GM21367 (cell line): ENCODE measurements around the gene SLC35E4.
"Not testable (repeated sequence)": the region's sequence is repeated elsewhere in the genome, so short reads cannot be mapped to it uniquely, and the experiment has no call there.

ENCODE experiments used
- ATAC-seq: cut with Tn5 transposase; IDR thresholded peaks from one replicate; pipeline ENCODE4 v1.9.1; 2021; ENCODE audit not compliant: unreplicated experiment

SLC35E4 gene

DNA sequence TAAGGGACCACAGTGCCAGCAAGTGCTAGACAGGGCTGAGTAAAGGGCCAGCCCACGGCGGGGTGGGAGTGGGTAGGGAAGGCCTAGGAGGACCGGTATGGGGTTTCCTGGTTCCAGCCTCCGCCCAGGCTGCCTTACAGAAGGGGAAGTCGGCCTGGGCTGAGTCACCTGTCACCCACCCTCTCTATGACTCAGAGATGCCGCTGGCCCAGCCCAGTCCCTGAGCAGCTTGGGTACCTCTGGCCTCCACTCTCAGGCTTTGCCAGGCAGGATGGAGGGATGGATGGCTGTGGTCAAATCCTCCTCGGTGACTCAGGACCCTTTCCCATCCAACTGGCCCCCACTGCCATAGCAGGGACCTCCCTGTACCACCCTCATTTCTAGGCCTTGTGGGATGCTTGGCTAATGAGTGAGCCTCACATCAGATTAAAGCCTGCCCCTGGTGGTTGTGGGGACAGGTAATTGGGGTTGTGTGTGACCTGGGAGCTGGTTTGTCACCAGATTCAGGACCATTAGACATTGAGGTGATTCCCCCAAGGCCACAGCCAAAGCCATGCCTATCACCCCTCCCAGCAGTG is 13.9 kb downstream of the SLC35E4 start:
- no peak for ATAC-seq

DNA sequence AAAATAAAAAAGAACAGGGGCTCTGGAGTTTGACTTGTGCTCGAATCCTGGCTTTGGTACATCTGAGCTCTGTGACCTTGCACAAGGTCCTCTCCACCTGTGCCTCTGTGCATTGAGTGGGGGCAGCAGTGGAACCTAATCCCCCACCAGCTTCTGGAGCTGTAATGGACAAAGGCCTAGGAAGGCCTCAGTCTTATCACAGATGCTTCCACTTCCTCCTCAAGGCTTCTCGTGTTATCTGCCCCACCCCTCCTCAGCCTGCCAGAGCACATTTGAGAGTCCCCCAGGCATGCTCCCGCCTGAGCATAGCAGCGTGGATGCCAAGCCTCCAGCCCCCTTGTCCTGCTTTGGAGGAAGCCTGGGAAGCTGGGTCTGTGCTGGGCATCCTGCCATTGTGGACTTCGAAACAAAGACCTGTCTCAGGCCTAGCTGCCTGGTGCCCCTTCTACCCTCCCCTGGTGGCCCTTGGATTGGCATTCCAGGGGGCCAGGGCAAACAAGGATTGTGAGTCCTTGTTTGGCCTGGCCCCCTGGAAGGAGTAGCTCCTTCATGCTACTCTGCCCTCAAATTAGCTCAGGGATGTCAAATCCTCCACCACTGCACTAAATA is 15.0 kb downstream of the SLC35E4 start:
- ATAC-seq, result no peak

- no peak for ATAC-seq
Observed at GRCh38 chr22:30652852-30653251, 17.3 kb downstream of the SLC35E4 start.

DNA sequence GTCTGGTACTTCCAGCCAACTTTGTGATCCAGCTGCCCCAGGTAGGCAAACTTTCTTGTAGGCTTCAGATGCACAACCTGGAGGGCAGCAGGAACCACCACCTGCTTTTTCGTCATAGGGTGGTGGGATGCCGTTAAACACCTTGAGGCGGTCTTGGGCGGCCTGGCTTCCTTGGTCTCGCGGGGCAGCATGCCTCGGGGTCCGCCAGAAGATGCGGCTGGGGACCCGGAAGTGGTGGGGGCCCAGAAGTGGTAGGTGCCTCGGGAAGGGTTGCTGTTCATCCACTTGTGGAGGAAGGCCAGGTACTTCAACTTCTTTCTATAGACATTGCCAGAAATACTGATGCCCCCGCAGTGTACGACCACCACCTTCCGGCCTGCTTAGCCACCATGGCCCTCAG is 18.8 kb downstream of the SLC35E4 start:
- ATAC-seq, result no peak

DNA sequence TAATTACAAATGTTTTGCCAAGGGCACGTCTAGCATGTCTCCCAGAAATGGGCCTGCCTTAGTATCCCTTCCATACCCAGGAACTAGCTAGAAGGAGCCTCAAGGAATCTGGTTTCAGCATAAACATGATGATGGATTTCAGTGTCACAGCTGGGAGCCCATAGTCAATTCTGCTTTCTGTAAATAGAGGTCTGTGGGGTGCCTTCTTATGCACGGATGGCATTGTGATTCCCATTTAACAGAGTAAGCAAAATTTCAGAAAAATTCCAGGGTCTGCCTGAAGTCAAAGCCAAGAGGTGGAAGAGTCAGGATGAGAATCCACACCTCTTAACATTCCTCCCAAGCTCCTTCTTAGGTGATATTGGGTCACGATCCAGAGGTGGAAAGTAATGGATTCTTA is 20.0 kb downstream of the SLC35E4 start:
- no peak for ATAC-seq

DNA sequence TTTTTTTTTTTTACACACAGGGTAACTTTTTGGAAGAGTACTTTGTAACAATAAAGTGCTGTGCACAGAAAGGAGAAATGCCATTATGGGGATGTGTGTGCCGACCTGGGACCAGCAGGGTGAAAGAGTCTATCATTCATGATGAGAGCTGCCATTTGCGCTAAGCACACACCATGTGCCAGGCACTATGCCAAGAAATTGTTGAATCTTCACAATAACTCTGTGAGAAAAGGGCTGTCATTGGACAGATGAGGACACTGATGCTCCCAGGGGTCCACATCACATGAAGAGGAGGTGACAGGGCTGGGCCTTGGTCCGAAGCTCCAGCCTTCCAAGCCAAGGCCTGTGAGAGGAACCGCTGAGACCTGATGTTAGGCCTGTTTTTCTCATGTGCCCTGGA is 26.5 kb downstream of the SLC35E4 start:
- no peak for ATAC-seq

DNA sequence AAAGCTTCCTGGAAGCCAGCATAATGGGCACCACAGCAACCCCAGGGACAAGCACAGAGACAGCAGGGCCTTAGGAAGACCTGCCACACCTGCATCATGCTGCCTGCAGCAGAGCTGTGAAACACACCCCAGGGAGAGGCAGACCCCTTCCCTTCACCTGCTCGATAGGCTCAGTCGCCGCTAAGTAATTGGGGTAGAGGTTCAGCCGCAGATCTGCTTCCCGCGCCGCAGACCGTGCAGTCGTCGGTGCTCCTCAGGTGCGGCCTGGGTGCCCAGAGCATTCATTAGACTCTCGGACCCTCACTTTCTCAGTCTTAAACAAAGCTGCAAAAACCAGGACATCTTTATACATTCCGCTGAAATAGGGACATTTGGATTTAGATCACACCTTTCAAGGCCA is 29.2 kb downstream of the SLC35E4 start:
- ATAC-seq, result no peak

DNA sequence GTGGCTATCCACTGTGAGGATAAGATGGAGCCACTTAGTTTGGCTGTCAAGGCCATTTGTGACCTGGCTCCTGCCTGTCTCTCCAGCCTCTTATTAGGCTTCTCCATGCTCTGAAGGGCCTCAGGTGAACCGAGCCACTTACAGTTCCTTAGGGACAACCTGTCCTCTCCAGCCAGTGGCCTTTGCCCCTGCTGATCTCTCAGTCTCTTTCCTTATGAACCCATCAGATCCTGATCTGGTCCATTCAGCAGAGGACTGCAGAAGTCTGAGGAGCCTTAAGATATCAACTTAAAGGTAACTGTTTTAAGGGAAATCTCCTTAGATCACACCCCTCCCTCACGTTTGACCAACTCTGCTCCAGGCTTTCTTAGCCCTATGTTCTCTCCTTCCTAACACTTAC is 29.7 kb downstream of the SLC35E4 start:
- ATAC-seq, result no peak

DNA sequence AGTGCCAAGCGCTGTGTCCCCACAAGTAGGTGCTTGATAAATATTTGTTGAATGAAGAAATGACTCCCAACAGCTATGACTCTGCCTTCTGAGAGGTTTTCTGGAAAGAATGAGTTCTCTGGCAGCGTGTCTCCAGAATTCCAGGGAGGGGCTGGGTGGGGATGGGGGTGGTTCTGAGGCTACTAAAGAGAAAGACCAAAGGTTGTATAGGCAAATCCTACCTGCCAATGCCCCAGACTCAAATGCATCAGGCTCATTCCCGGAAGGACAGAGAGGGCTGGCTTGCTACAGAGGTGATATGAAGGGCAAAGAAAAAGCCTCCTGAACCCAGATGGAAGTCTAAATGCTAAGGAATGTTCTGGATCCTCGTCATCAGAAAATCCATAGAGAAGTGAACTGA is 30.2 kb downstream of the SLC35E4 start:
- no peak for ATAC-seq

- peak; percentile 8 for ATAC-seq
Observed at GRCh38 chr22:30667107-30667493, 31.5 kb downstream of the SLC35E4 start.

GRCh38 chr22:30667494-30668385 is 32.2 kb downstream of the SLC35E4 start, which contains the start of gene DUSP18:
DUSP18 (minus strand) TSS chr22:30667875; CDS start chr22:30664003, 3,872 bp downstream.
- ATAC-seq, result peak; percentile 84

GRCh38 chr22:30668386-30668710 is 32.8 kb downstream of the SLC35E4 start:
- no peak for ATAC-seq

- ATAC-seq, result no peak
Observed at GRCh38 chr22:30671071-30671470, 35.5 kb downstream of the SLC35E4 start.

- ATAC-seq, result no peak
Observed at GRCh38 chr22:30673136-30673535, 37.6 kb downstream of the SLC35E4 start.

DNA sequence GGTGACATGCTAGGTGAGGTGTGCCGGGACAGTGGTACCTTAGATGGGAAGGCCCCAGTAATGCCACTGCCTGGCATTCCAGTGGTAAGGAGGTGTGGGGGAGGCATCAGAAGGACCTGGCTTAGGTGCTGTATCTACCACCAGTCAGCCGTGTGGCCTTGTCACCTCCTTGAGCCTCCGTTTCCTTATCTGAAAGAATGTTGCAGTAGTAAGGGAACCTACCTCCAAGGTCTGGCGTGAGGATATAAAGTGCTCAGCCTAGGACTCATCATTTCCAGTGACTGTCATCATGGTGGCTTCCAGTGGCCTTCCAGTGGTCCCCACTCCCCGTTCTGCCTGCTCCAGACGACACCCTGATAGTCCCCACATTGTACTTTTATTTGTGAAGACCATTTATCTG is 38.9 kb downstream of the SLC35E4 start:
- ATAC-seq, result no peak

GRCh38 chr22:30675436-30675835 is 39.9 kb downstream of the SLC35E4 start:
- ATAC-seq, result no peak

DNA sequence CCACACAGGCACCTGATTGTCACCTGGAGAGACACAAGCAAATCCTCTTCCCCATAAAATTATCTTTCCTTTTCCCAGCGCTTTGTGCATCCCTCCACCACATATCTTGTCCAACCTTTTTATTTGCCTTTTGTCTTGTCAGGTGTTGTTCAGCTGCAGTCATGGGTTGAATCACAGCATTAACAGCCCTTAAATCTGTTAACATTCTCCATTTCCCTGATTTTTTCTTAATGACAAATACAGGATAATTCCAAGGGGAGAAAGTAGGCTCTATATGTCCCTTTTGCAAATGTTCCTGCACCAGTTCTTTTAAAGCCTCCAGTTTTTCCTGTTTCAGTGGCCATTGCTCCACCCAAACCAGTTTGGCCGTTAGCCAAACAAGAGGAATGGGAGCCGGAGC is 41.0 kb downstream of the SLC35E4 start:
- ATAC-seq, result not testable (repeated sequence)

- ATAC-seq, result not testable (repeated sequence)
Observed at GRCh38 chr22:30679895-30680690, 44.5 kb downstream of the SLC35E4 start.

- no peak for ATAC-seq
Observed at GRCh38 chr22:30680991-30681770, 45.6 kb downstream of the SLC35E4 start.

- no peak for ATAC-seq
Observed at GRCh38 chr22:30681831-30682230, 46.2 kb downstream of the SLC35E4 start.

- no peak for ATAC-seq
Observed at GRCh38 chr22:30685178-30685577, 49.6 kb downstream of the SLC35E4 start.
